Lower leg skin (tissue), 4 donors: ENCODE results near the gene TRABD. TPM values are rescaled to one million over a fixed set of nuclear protein-coding genes. Genes with fewer than 3 reads are reported as not detected.
"Not testable (repeated sequence)": the region's sequence is repeated elsewhere in the genome, so short reads cannot be mapped to it uniquely, and the experiment has no call there.

ENCODE experiments used
- DNase-seq, 2 donors: peaks; one replicate each; pipeline ENCODE4 v3.0.0-alpha.2; 2019; ENCODE audit warnings: low spot score in 2 of 2
- H3K4me3 ChIP-seq: fragments of 200-600 bp; sonication (generic); 2 replicates; pipeline ENCODE4 v1.5.1; 2017; ENCODE audit warnings: mild to moderate bottlenecking, low read depth; ENCODE audit not compliant: poor library complexity, severe bottlenecking
- POLR2A ChIP-seq, 2 donors: fragments of 450-650 bp; IDR thresholded peaks; one replicate each; pipeline ENCODE4 v1.6.1; 2016 to 2017; ENCODE audit warnings: antibody characterized with exemption in 2 of 2, mild to moderate bottlenecking in 1 of 2, moderate library complexity in 1 of 2
- WGBS, 2 donors: methylation state at CpG; one replicate each; pipeline ENCODE4 v1.1.5; 2018; 5-methylcytosine and 5-hydroxymethylcytosine counted together
- intact Hi-C: fragments of 100-400 bp; cut with DNase I; formaldehyde crosslinking; loops from one replicate; pipeline ENCODE4 v1.15.0; 2023; ENCODE audit warnings: low total_unique reads
- total RNA-seq, 4 donors: library from RNA; depleted of rRNA; stranded (reverse); fragments of >200 nt; gene quantifications; one replicate each; pipeline ENCODE4 v1.1.0, GENCODE V29; 2016
- TF ChIP-seq, protein P1 (sequence below), 3 donors: fragments of 450-650 bp; IDR thresholded peaks; one replicate each; pipeline ENCODE4 v1.5.1; 2016; ENCODE audit warnings: antibody characterized with exemption in 3 of 3, mild to moderate bottlenecking in 3 of 3, moderate library complexity in 2 of 3

Gene TRABD
- total RNA-seq, 4 donors from 2014 or later: 31.5 to 62.7 (median 46.4) TPM

DNA sequence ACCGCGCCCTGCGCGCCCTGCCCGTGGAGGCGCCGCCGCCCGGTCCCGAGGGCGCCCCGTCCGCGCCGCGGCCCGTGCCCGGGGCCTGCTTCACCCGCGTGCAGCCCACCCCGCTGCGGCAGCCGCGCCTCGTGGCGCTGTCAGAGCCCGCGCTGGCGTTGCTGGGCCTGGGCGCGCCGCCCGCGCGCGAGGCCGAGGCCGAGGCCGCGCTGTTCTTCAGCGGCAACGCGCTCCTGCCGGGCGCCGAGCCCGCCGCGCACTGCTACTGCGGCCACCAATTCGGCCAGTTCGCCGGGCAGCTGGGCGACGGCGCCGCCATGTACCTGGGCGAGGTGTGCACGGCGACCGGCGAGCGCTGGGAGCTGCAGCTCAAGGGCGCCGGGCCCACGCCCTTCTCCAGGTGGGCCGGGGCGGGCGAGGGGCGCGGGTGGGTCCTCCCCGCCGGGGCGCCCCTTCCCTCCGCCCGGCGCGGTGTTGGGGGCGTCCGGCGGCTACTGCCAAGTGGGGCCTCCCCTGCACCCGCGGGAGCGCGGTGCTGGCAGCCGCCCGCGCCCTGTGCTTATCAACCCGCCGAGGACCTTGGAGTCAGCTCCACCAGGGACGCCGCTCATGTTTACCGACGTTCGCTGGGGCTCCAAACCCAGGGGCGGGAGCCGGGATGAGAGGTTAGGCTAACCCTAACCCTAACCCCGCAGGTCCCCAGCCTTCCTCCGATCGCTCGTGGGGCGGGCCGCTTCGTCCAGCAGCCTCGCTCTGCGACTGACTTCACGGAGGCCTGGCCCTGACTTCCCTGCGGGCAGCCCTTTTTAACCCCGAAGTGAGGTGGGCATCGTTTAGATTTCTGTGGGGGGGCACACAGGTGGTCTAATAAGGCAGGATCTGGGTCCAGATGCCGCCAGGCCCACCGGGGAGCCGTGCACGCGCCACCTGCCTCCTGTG, 15.7 kb downstream of the TRABD start:
- DNase-seq: no peak
- H3K4me3 ChIP-seq: peak overlapping the region; percentile 44
- no peak for TF ChIP-seq POLR2A (IDR thresholded peaks at IDR 0.05)
- TF ChIP-seq, protein P1, sequence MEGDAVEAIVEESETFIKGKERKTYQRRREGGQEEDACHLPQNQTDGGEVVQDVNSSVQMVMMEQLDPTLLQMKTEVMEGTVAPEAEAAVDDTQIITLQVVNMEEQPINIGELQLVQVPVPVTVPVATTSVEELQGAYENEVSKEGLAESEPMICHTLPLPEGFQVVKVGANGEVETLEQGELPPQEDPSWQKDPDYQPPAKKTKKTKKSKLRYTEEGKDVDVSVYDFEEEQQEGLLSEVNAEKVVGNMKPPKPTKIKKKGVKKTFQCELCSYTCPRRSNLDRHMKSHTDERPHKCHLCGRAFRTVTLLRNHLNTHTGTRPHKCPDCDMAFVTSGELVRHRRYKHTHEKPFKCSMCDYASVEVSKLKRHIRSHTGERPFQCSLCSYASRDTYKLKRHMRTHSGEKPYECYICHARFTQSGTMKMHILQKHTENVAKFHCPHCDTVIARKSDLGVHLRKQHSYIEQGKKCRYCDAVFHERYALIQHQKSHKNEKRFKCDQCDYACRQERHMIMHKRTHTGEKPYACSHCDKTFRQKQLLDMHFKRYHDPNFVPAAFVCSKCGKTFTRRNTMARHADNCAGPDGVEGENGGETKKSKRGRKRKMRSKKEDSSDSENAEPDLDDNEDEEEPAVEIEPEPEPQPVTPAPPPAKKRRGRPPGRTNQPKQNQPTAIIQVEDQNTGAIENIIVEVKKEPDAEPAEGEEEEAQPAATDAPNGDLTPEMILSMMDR (IDR thresholded peaks at IDR 0.05): no peak
- intact Hi-C loops: loop anchor here (10.0 kb wide), 1 partner anchor 47 kb away; no protein-coding TSS in a partner anchor
- 1 to 29% methylated on average over 6 to 61 of the region's 115 CpGs for WGBS, 2 donors

GRCh38 chr22:50202130-50202666, 16.5 kb downstream of the TRABD start:
- no peak for DNase-seq
- intact Hi-C loops: loop anchor here (10.0 kb wide), 1 partner anchor 47 kb away; no protein-coding TSS in a partner anchor
- WGBS, 2 donors: 62 to 77% methylated on average over 13 of the region's 13 CpGs
- peak overlapping the region; percentile 44 for H3K4me3 ChIP-seq
- TF ChIP-seq, protein P1 (IDR thresholded peaks at IDR 0.05): no peak
- no peak for TF ChIP-seq POLR2A (IDR thresholded peaks at IDR 0.05)

- H3K4me3 ChIP-seq: no peak overlapping the region
- no peak for TF ChIP-seq POLR2A (IDR thresholded peaks at IDR 0.05)
- TF ChIP-seq, protein P1 (IDR thresholded peaks at IDR 0.05): no peak
- WGBS, 2 donors: 96 to 98% methylated on average over 1 of the region's 1 CpG
- DNase-seq: no peak
- intact Hi-C loops: loop anchor here (10.0 kb wide), 1 partner anchor 48 kb away; no protein-coding TSS in a partner anchor
These were observed 17.6 kb downstream of the TRABD start for GRCh38 chr22:50203288-50203687.

GRCh38 chr22:50204571-50204970, 18.9 kb downstream of the TRABD start:
- no peak overlapping the region for H3K4me3 ChIP-seq
- 89 to 91% methylated on average over 7 of the region's 7 CpGs for whole genome bisulfite sequencing, 2 donors
- TF ChIP-seq, protein P1 (IDR thresholded peaks at IDR 0.05): no peak
- TF ChIP-seq POLR2A (IDR thresholded peaks at IDR 0.05): no peak
- intact Hi-C loops: loop anchor here (10.0 kb wide), 1 partner anchor 50 kb away; no protein-coding TSS in a partner anchor
- DNase-seq: no peak

- 84 to 86% methylated on average over 9 of the region's 9 CpGs for WGBS, 2 donors
- intact Hi-C loops: loop anchor here (10.0 kb wide), 1 partner anchor 50 kb away; no protein-coding TSS in a partner anchor
- H3K4me3 ChIP-seq, DNase-seq: not testable (repeated sequence)
These were observed 19.3 kb downstream of the TRABD start for GRCh38 chr22:50204998-50205397.
